Erythroblast (primary cell): Measurements from ENCODE around the gene NES.

Experiments used
- DNase-seq, 2 experiments: peaks; one replicate each; lab custom pipeline; 2025; lab: John Stamatoyannopoulos, UW
- GATA1 ChIP-seq: IDR thresholded peaks from 2 replicates; pipeline ENCODE4 v1.6.1; 2011; ENCODE audit warnings: low read depth, mild to moderate bottlenecking, control low read depth, low read length, moderate library complexity
- POLR2A ChIP-seq: IDR thresholded peaks from 2 replicates; pipeline ENCODE4 v1.6.1; 2011; ENCODE audit warnings: mild to moderate bottlenecking, low read length

Gene NES

DNA sequence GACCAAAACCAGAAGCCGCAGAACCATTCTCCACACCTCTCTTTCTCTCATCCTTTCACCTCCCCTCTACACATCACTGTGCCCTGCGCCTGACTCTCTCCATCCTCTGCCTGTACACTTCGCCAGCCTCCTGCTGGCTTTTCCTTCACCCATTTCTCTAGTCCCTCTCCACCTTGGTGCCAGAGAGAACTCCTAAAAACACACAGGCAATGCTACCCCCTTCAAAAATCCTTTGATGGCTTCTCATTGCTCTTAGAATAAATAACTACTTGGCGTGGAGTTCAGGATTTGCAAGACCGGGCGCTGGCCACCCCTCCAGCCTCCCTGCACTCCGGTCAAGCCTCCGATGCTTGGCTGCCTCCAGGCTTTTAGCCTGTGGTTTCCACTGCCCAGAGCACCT, 19.5 kb upstream of the NES start:
- TF ChIP-seq POLR2A, result no peak
- TF ChIP-seq GATA1, result no peak
- no peak for DNase-seq

DNA sequence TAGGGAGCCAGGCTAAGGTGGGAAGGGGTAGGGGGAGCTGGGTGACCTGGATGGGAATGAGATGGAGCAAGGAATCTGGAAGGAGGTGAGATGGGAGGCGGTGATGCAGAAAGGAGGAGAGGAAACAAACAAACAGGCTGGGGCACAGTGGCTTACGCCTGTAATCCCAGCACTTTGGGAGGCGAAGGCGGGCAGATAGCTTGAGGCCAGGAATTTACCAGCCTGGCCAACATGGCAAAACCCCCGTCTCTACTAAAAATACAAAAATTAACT, 17.4 kb upstream of the NES start:
- TF ChIP-seq GATA1 (no peak), POLR2A (no peak)
- no peak for DNase-seq

DNA sequence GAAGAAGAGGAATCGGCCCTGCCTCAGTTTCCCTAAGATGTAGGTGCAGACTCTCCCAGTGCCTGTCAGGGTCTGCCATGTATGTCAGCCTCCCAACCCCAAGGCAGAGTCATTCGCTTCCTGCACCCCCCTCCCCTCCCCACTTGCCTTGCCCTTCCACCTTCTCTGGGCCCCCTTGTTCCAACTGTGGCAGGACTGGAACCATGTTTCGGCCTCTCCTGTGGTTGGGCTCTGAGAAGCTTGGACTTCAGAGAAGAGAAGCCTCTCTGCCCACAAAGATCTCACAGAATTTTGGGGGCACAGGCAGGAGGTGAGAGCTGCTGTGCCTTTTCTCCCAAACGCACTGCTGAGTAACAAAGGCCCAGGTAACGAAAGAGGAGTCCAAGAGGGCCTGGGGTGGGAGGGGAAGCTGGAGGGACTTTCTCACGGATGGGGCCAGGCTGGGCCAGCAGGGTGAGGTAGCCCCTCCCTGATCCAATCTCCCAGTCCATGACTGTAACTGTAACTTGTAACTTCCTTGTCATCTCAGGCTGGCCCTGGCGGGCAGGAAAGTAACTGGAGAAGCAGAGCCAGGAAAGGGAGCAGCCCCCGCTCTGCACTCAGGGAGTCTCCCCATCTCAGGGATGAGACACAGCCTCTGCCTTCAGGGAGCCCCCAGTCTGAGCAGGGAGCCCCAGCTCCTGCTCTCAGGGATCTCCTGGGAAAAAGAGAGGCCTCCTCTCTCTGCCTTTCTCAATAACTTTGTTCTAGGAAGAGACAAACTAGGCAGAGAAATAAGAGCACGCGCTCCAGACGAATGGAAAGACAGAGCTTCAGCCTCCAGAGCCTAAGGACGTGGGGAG, 16.9 kb upstream of the NES start:
- no peak for TF ChIP-seq POLR2A
- TF ChIP-seq GATA1, result no peak
- DNase-seq, result peak; percentile 32 to 56

DNA sequence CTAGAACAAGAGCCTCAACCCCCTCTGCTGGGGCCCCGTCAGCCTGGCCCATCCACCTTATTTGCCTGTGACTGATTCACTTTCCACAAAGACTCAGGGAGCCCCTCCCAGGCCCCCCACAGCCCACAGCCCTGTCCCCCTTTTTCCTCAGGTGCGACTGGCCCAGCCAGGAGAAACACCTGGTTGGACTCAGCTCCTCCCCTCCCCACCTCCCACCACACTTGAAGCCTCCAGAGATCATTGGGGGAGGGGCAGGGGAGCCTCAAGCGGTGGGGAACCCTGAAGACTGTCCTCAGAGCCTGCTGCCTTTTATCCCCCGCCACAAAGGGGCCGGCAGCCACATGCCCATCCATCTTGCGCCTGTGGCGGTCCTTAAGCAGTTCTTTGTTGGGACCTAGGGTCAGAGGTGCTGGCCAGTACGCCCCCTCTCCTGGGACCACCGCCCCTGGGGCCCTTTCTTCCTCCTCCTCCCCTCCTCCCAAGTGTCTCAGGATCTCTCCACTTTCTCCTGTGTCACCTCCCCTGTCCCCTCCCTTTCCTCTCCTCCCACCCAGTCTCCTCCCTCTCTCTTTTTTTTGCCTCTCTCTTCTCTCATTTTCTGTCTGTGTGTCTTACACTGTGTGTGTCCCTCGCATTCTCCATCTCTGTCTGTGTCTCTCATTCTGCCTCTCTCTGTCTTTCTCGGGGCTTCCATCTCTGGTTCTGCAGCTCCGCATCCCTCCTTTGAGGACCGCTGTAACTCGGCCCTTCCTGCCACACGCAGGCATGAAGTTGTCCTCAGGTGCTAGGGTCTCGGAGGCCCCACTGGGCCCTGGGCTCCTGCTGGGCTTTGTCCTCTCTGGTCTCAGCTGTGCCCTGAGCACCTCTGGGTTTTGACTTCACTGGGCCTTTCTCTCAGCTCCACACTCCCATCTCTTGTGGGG, 16.0 kb upstream of the NES start:
- peak; percentile 35 to 50 for DNase-seq
- TF ChIP-seq POLR2A, result no peak
- no peak for TF ChIP-seq GATA1

DNA sequence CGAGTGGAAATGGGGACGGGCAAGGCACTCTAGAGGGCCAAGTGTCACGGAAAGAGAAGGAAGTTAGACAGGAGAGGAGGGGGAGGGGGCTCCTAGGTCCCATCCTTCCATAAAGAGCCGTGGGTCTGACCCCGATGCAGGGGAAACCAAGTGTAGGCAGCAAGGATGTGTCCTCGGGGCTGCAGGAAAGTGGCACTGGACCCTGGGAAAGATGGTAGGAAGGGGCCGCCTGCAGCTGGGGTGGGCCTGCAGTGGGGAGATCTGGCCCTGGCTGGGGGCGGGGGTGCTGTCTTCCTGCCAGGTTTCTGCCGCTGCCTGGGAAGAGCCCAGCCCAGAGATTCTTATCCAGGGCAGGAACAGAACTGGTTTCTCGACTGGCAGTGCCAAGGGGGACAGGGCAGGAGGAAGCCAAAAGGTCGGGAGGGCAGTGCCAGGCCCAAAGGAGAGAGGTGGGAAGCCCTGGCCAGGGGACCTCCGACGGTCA, 15.3 kb upstream of the NES start:
- DNase-seq, result no peak
- no peak for TF ChIP-seq GATA1
- no peak for TF ChIP-seq POLR2A

DNA sequence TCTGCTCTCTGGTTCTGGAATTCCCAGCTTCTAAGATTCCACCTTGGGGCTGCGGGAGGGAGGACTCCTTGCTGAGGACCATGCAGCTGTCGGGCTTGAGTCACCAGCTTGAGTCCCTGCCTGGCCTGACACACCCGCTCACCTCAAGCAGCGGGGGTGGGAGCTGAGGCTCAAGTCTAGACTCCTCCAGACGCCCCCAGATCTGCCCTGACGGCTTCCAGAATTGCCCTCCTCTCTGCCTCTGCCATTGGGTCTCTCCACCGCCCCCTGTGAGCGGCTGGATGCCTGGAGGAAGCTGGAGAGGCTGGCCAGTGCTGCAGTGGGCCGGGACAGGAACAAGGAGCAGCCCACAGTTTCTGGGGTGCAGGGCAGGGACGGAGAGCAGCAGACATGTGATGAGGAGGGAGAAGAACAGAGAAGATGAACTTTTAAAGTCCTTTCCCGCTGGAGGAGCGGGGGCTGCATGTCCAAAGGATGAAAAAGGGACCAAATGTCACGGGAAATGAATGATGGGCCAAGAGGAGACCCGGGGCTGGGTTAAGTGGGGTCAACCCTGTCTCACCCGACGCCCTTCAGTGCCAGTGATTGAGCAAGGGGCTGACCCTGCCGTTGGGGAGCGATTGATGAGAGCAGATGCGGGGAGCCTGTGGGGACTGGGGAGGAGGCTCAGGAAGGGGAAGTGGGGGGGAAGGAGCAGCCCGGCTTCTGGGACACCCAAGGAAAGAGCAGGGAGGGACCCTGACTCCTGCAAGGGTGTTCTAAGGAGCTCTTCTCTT, 14.6 kb upstream of the NES start:
- no peak for DNase-seq
- TF ChIP-seq GATA1 (no peak), POLR2A (no peak)

DNA sequence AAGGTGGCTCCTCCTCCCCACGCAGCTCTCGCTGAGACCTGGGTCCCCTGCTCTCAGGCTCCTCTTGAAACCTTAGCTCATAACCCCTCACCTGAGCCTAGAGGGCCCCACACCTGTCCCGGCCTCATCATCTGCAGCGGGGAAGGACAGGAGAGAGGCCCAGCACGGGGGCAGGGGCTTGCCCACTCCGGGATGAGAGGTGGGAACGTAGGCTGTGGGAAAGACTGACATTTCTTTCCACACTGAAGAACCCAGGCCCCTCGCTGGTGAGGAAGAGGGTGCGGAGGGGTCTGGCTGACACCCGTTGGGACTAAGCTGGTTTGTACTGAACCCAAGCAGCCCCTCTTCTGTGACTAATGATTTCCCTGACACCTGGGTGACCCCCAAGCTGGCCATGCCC, 14.0 kb upstream of the NES start:
- TF ChIP-seq POLR2A (no peak), GATA1 (no peak)
- no peak for DNase-seq

DNA sequence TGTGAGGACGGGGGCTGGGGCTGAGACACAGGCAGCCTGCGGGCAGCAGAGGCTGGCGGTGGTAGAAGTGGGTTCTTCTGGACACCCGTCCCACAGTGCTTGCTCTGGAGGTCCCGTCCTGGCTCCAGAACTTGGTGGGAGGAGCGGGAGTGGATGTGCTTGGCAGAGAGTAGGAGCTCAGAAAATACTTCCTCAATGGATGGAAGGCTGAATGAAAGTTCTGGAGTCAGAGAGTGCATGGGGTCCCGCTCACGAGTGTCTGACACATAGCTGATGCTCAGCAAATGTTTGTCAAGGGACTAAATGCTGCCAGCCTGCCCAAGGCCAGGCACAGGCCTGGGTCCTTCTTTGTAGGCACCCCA, 13.4 kb upstream of the NES start:
- TF ChIP-seq GATA1 (no peak), POLR2A (no peak)
- DNase-seq, result no peak

DNA sequence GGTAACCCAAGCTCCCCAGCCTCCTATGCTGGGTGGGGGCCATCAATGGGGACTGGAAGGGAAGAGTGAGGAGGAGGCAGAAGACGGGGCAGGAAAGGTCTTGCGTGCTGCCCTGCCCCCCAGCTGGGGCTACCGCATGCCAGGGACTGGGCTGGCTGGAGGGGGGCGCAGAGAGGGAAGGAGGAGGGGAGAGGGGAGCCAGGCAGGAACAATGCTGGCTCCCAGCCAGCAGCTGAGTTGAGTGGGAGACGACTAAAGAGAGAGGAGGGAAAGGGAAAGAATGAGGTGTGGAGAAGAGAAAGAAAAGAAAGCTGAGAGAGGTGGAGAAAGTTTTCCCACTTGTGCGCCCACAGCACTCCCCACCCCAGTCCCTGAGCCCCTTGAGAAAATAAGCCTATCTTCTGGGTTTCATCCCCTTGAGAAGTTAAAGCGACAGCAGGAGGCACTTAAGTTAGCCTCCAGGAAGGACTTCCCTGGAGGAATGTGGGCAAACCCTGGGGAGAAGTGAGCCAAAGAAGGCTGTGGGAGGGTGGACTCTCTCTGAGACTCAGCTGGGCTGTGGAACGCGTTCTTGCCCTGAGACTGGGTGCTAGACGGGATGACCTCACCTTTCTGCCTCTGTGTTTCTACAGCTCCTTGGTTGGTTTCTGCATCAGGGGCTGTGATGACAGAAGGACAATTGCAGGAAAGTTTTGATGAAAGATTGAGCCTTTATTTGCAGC, 12.9 kb upstream of the NES start:
- TF ChIP-seq POLR2A, result no peak
- TF ChIP-seq GATA1, result no peak
- DNase-seq, result no peak

DNA sequence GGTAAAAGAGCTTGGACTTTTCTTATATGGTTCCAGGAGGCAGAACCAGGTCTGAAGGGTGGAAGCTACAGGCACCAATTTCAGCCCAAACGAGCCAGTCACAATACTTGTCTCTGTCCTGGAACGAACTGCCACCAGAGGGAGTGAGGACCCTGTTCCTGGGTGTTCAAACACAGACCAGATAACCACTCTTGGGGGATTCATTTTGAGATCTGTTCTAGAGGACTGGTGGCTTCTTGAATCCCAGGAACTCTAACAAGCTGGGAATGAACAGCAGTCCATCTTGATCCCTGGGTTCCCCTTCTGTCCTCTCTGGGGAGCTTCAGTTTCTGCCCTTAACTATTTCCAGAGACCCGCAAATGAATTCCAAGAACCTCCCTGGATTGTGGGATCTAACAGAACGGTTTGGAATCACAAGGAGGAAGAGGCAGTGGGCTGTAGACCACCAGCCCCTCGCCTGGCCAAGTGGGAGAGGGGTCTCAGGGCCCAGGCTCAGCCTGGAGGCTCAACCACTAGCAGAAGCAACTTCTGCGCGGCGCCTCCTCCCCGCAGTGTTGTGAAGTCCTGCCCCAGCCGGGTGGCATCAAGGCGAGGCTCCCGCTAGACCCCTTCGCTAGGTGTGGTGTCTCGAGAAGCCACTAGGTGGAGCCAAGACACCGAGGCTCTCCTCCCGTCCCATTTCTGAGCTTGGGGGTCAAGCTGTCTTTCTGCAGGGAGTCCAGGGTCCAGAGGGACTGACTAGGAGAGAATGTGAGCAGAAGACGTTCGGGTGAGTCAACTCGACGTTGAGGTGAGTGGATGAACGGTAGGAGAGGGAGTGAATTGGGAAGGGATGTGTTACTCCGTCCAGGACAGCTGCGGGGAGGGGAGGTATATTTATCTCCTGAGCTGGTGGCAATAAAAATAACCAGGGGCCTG, 12.1 kb upstream of the NES start:
- no peak for TF ChIP-seq POLR2A
- no peak for TF ChIP-seq GATA1
- peak; percentile 75 to 81 for DNase-seq

DNA sequence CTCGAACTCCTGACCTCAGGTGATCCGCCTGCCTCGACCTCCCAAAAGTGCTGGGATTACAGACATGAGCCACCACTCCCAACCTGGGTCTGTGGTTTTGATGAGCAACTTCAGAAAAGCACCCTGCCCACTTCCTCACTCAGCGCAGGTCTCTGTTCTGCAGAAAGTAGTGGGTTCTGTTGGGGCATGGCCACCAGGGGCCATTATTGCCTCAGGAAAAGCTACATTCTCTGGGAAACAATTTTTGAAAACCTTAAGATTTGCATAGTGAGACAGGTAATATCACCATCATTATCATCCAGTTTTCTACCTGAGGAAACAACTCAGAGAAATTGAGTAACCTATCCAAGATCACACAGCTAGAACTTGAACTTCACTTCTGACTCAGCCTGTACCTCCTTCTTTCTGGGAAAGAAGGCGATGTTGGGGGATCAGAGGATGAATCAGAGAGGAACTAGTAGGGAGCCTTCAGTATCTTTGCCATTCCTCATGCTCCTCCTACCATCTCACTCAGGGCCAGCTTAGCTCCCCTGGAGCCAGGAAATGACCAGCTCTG, 7.1 kb upstream of the NES start:
- DNase-seq, result no peak
- TF ChIP-seq POLR2A (no peak), GATA1 (no peak)

DNA sequence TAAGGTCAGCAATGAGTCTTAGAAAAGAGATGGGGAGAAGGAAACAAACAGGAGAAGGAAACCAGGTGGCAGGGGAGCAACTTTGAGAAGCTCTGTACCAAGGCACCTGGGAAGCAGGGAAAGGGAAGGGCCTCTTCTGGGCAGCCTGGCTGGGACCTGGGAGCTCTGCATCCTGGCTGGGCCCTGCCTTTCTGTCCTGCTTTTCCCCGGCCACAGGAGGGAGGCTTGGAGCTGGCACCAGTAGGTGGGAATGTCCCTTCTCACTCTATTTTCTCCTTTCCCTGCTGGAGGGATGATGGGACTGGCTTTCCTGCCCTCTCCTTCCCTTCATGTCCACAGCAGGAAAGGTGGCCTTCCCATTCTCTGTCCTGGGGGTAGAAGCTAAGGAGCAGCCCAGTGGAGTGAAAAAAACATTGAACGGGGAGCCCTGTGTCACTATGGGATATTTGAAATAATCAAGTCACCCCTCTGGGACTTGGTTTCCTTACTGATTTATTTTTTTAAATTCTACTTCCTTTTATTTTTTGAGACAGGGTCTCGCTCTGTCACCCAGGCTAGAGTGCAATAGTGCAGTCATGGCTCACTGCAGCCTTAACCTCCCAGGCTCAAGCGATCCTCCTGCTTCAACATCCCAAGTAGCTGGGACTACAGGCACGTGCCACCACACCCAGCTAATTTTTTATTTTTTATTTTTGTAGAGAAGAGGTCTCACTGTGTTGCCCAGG, 5.1 kb upstream of the NES start:
- TF ChIP-seq GATA1 (no peak), POLR2A (no peak)
- no peak for DNase-seq
